ENCODE results near the gene MSI2. TPM values are rescaled to one million over a fixed set of nuclear protein-coding genes. Genes with fewer than 3 reads are reported as not detected.

MSI2 gene
- total and polyA plus RNA-seq, 9 of the 15 experiments (the other 6 are each of a cell fraction or from before 2014, with no cell fraction given), result 4.6 to 61.8 (median 42.4) TPM

GRCh38 chr17:57286399-57287105 lies 30.2 kb downstream of the MSI2 start:
- H4K20me1 ChIP-seq (replicated peaks; ENCODE audit: control insufficient read depth, insufficient read depth, low read length), result no peaks in the 10 kb centered on the region; the same call in 1 of the 2 replicates
- no peak overlapping the region for H2AFZ ChIP-seq (ENCODE audit: low read depth, low read length)
- in situ Hi-C loops (cut with MboI), result no loop called here
- no peak overlapping the region for H3K27ac ChIP-seq (ENCODE audit: extremely low read depth, low read depth, low read length)
- TF ChIP-seq AFF1 (IDR thresholded peaks at IDR 0.05; ENCODE audit: low read depth in 1 of 2, partially characterized antibody in 2 of 2), result no peak
- no peak for TF ChIP-seq KHSRP (IDR thresholded peaks at IDR 0.05)
- TF ChIP-seq EGR1 (conservative IDR thresholded peaks at IDR 0.05), result no peak
- TF ChIP-seq ZNF277 (CRISPR knock-in tag; IDR thresholded peaks at IDR 0.05; ENCODE audit: borderline replicate concordance), result no peak
- TF ChIP-seq POLR2AphosphoS5 (IDR thresholded peaks at IDR 0.05; ENCODE audit: control insufficient read depth, insufficient read depth, low read depth, low read length), result no peak
- no peak for TF ChIP-seq TRIM28 (IDR thresholded peaks at IDR 0.05)
- TF ChIP-seq GMEB1 (CRISPR knock-in tag; IDR thresholded peaks at IDR 0.05), result no peak
- no peak for TF ChIP-seq ARNT (IDR thresholded peaks at IDR 0.05)
- no peak for TF ChIP-seq TOE1 (IDR thresholded peaks at IDR 0.05; ENCODE audit: borderline replicate concordance)
- no peak for TF ChIP-seq TOE1 (CRISPR knock-in tag; IDR thresholded peaks at IDR 0.05; ENCODE audit: borderline replicate concordance, low read depth)
- no peak for ATAC-seq
- POLR2A ChIA-PET, result interaction anchor here (0.6 to 2.8 kb wide), 2 partner anchors 9 to 14 kb away, joined by 3 to 10 read pairs; no protein-coding TSS in a partner anchor
- H3K4me2 ChIP-seq (ENCODE audit: insufficient read depth, low read length), result no peak overlapping the region
- peaks cover 16% of the 10 kb centered on the region; the same call in 2 of the 3 replicates for H3K36me3 ChIP-seq (ENCODE audit: control insufficient read depth, insufficient read depth, low read length)
- H3K4me3 ChIP-seq, result no peak overlapping the region
- DNase-seq (ENCODE audit: extremely low read depth in 1 of 4, low spot score in 3 of 4), result no peak
- CTCF ChIA-PET (ENCODE audit: low intra/inter-chr PET ratio), result interaction anchor here (0.7 kb wide), 1 partner anchor 160 kb away, joined by 4 read pairs; no protein-coding TSS in a partner anchor
- no peaks in the 10 kb centered on the region for H3K9me3 ChIP-seq (replicated peaks; ENCODE audit: control insufficient read depth, insufficient read depth, low read depth, low read length)
- BruUV-seq (replicated peaks), result no TSS peak
- no peaks in the 10 kb centered on the region for H3K9me1 ChIP-seq (ENCODE audit: control insufficient read depth, insufficient read depth, low read length)
- intact Hi-C loops (cut with micrococcal nuclease), result no loop called here
- no peaks in the 10 kb centered on the region for H3K27me3 ChIP-seq (ENCODE audit: control insufficient read depth in 2 of 2, insufficient read depth in 2 of 2, low read length in 2 of 2)
- FAIRE-seq, result no peak
- WGBS (ENCODE audit: insufficient coverage, low coverage, missing lambda C conversion rate), result 89% methylated on average over 16 of the region's 17 CpGs
- H3K79me2 ChIP-seq (ENCODE audit: control insufficient read depth, insufficient read depth, low read length), result peaks cover 53% of the 10 kb centered on the region
- no peak overlapping the region for H3K9ac ChIP-seq (ENCODE audit: insufficient read depth in 1 of 2, low read depth in 2 of 2, low read length in 2 of 2)
- peaks cover 24 to 50% of the 10 kb centered on the region in 2 experiments for H3K4me1 ChIP-seq (replicated peaks in 1 of 2; ENCODE audit: control insufficient read depth in 2 of 2, insufficient read depth in 2 of 2, low read length in 2 of 2)

Measured in K562 (cell line).